OCI-LY3 (cell line): ENCODE data around the gene TTF1.

Experiments used
- CTCF ChIP-seq: fragments of 200-600, 300-600 bp; sonication (generic); IDR thresholded peaks from 2 replicates; pipeline ENCODE4 v1.5.1; 2014; ENCODE audit warnings: antibody characterized with exemption, low read length, low read depth
- EZH2phosphoT487 ChIP-seq: fragments of 200-600 bp; shearing (Covaris generic); IDR thresholded peaks from 2 replicates; pipeline ENCODE4 v1.6.1; 2018; ENCODE audit warnings: antibody characterized with exemption, mixed run types, low read depth

GRCh38 chr9:132414731-132415130, 8.1 kb upstream of the TTF1 start:
- no peak for TF ChIP-seq CTCF
- TF ChIP-seq EZH2phosphoT487 = no peak
